Activated T-cell treated with anti-CD3 and anti-CD28 coated beads, Interleukin-2, amount 50 U/mL, for 72 hours (primary cell): ENCODE measurements around the gene PDAP1. TPM values are rescaled to one million over a fixed set of nuclear protein-coding genes. Genes with fewer than 3 reads are reported as not detected.

Experiments
- ATAC-seq, 2 donors: fragments of 150-1000 bp; cut with Tn5 transposase; replicated peaks in 1 of 2; 2 replicates each; pipeline ENCODE4 v1.10.0; 2021; ENCODE audit warnings: moderate library complexity in 2 of 2, mild to moderate bottlenecking in 1 of 2
- DNase-seq, 2 donors: peaks; one replicate each; pipeline ENCODE4 v3.0.0; 2021 to 2022; ENCODE audit warnings: mixed read lengths in 1 of 2
- H3K27ac Mint-ChIP-seq: one replicate; pipeline ENCODE4 v1.8.0; 2022; ENCODE audit warnings: mild to moderate bottlenecking, moderate library complexity, mixed read lengths
- H3K27me3 Mint-ChIP-seq: one replicate; pipeline ENCODE4 v1.8.0; 2022; ENCODE audit warnings: low read depth, mixed read lengths
- H3K36me3 Mint-ChIP-seq, 2 donors: one replicate each; pipeline ENCODE4 v1.8.0; 2022; ENCODE audit warnings: mixed read lengths in 2 of 2, mild to moderate bottlenecking in 1 of 2; ENCODE audit not compliant: insufficient read depth in 2 of 2
- H3K4me1 Mint-ChIP-seq: one replicate; pipeline ENCODE4 v1.8.0; 2022; ENCODE audit warnings: low read depth, mixed read lengths
- H3K4me3 Mint-ChIP-seq, 2 donors: one replicate each; pipeline ENCODE4 v1.8.0; 2022; ENCODE audit warnings: mild to moderate bottlenecking in 2 of 2, mixed read lengths in 2 of 2, moderate library complexity in 2 of 2
- H3K9me3 Mint-ChIP-seq, 2 donors: one replicate each; pipeline ENCODE4 v1.8.0; 2022; ENCODE audit warnings: mixed read lengths in 2 of 2
- total RNA-seq, 2 donors: library from RNA; stranded (reverse); gene quantifications; one replicate each; pipeline ENCODE4 v1.2.3, GENCODE V29; 2022

The PDAP1 gene
- total RNA-seq, 2 donors from 2014 or later = 95.0 to 108 TPM

GRCh38 chr7:99375070-99375807, 33.2 kb downstream of the PDAP1 start:
- H3K27ac Mint-ChIP-seq = no peak overlapping the region

GRCh38 chr7:99374111-99375064, 34.0 kb downstream of the PDAP1 start, which contains the start of gene ARPC1B:
ARPC1B (plus strand) TSS chr7:99374730; CDS start chr7:99385715, 10,985 bp downstream.
- Mint-ChIP-seq H3K4me3 (peak within 1 kb of the TSS; percentile 86 to 87), H3K27ac (peak within 1 kb of the TSS; percentile 77), H3K36me3 (peaks cover 3 to 9% of the 10 kb centered on the region in 2 donors), H3K9me3 (no peaks in the 10 kb centered on the region), H3K27me3 (no peaks in the 10 kb centered on the region), H3K4me1 (peaks cover 43% of the 10 kb centered on the region)
- ATAC-seq (peak; percentile 77 to 80), DNase-seq (peak; percentile 85 to 88)

More at GRCh38 chr7:99375070-99375807, 33.2 kb downstream of the PDAP1 start:
- Mint-ChIP-seq H3K9me3 (no peaks in the 10 kb centered on the region), H3K27me3 (no peaks in the 10 kb centered on the region), H3K4me1 (peaks cover 47% of the 10 kb centered on the region), H3K4me3 (peak overlapping the region; percentile 76 to 86), H3K36me3 (peaks cover 3 to 9% of the 10 kb centered on the region in 2 donors)
- ATAC-seq (peak; percentile 64 to 65), DNase-seq (peak; percentile 82 to 83)

- DNase-seq (no peak), ATAC-seq (no peak)
- Mint-ChIP-seq H3K27me3 (no peaks in the 10 kb centered on the region), H3K4me1 (peaks cover 36% of the 10 kb centered on the region), H3K9me3 (no peaks in the 10 kb centered on the region), H3K27ac (peak overlapping the region; percentile 77), H3K4me3 (peak overlapping the region; percentile 86 to 87), H3K36me3 (peaks cover 0 to 9% of the 10 kb centered on the region in 2 donors)
Measured at GRCh38 chr7:99373091-99374066, 35.0 kb downstream of the PDAP1 start.

- Mint-ChIP-seq H3K4me1 (peaks cover 28% of the 10 kb centered on the region), H3K36me3 (peaks cover 0 to 3% of the 10 kb centered on the region in 2 donors), H3K4me3 (peak overlapping the region; percentile 86 to 87), H3K9me3 (no peaks in the 10 kb centered on the region), H3K27ac (peak overlapping the region; percentile 32), H3K27me3 (no peaks in the 10 kb centered on the region)
- DNase-seq (no peak), ATAC-seq (no peak)
Measured at GRCh38 chr7:99372275-99373090, 35.9 kb downstream of the PDAP1 start.

GRCh38 chr7:99371376-99371920, 36.9 kb downstream of the PDAP1 start:
- Mint-ChIP-seq H3K9me3 (no peaks in the 10 kb centered on the region), H3K27ac (no peak overlapping the region), H3K27me3 (no peaks in the 10 kb centered on the region), H3K4me3 (no peak overlapping the region), H3K4me1 (peaks cover 18% of the 10 kb centered on the region), H3K36me3 (no peaks in the 10 kb centered on the region)
- no peak for ATAC-seq
- no peak for DNase-seq

GRCh38 chr7:99369767-99370391, 38.5 kb downstream of the PDAP1 start:
- H3K4me3 Mint-ChIP-seq = no peak overlapping the region
- peaks cover 0 to 6% of the 10 kb centered on the region in 2 donors for H3K36me3 Mint-ChIP-seq
- ATAC-seq = no peak
- H3K27me3 Mint-ChIP-seq = no peaks in the 10 kb centered on the region
- no peak for DNase-seq
- peaks cover 12% of the 10 kb centered on the region for H3K4me1 Mint-ChIP-seq
- peak overlapping the region; percentile 42 for H3K27ac Mint-ChIP-seq
- no peaks in the 10 kb centered on the region for H3K9me3 Mint-ChIP-seq

- Mint-ChIP-seq H3K9me3 (no peaks in the 10 kb centered on the region), H3K4me3 (no peak overlapping the region), H3K36me3 (peaks cover 0 to 10% of the 10 kb centered on the region in 2 donors), H3K27me3 (no peaks in the 10 kb centered on the region), H3K4me1 (peaks cover 12% of the 10 kb centered on the region), H3K27ac (no peak overlapping the region)
- DNase-seq (no peak), ATAC-seq (no peak)
Measured at GRCh38 chr7:99368750-99369389, 39.5 kb downstream of the PDAP1 start.

- Mint-ChIP-seq H3K27ac (no peak overlapping the region), H3K4me3 (no peak overlapping the region), H3K36me3 (peaks cover 0 to 14% of the 10 kb centered on the region in 2 donors), H3K27me3 (no peaks in the 10 kb centered on the region), H3K4me1 (peaks cover 4% of the 10 kb centered on the region), H3K9me3 (no peaks in the 10 kb centered on the region)
- ATAC-seq = no peak
- DNase-seq = no peak
Measured at GRCh38 chr7:99366646-99367045, 41.8 kb downstream of the PDAP1 start.

- Mint-ChIP-seq H3K4me3 (no peak overlapping the region), H3K27ac (no peak overlapping the region), H3K27me3 (no peaks in the 10 kb centered on the region), H3K9me3 (no peaks in the 10 kb centered on the region), H3K4me1 (peaks cover 4% of the 10 kb centered on the region), H3K36me3 (peaks cover 2 to 14% of the 10 kb centered on the region in 2 donors)
- ATAC-seq (peak; percentile 63 to 67), DNase-seq (peak; percentile 54 to 60)
Measured at GRCh38 chr7:99365318-99366141, 42.9 kb downstream of the PDAP1 start.

- peaks cover 2 to 18% of the 10 kb centered on the region in 2 donors for H3K36me3 Mint-ChIP-seq
- H3K27ac Mint-ChIP-seq = no peak overlapping the region
- DNase-seq (no peak), ATAC-seq (no peak)
- no peaks in the 10 kb centered on the region for H3K9me3 Mint-ChIP-seq
- no peak overlapping the region for H3K4me3 Mint-ChIP-seq
- H3K27me3 Mint-ChIP-seq = no peaks in the 10 kb centered on the region
- no peaks in the 10 kb centered on the region for H3K4me1 Mint-ChIP-seq
Measured at GRCh38 chr7:99363286-99363685, 45.1 kb downstream of the PDAP1 start.
